ENCODE results near the gene LEUTX. TPM values are rescaled to one million over a fixed set of nuclear protein-coding genes. Genes with fewer than 3 reads are reported as not detected.

LEUTX gene, protein sequence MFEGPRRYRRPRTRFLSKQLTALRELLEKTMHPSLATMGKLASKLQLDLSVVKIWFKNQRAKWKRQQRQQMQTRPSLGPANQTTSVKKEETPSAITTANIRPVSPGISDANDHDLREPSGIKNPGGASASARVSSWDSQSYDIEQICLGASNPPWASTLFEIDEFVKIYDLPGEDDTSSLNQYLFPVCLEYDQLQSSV
- polyA plus RNA-seq, result not detected in 2 replicates

GRCh38 chr19:39778763-39779162, at the start of gene LEUTX:
LEUTX (plus strand) TSS chr19:39778854; CDS start chr19:39778921, 67 bp downstream.

DNA sequence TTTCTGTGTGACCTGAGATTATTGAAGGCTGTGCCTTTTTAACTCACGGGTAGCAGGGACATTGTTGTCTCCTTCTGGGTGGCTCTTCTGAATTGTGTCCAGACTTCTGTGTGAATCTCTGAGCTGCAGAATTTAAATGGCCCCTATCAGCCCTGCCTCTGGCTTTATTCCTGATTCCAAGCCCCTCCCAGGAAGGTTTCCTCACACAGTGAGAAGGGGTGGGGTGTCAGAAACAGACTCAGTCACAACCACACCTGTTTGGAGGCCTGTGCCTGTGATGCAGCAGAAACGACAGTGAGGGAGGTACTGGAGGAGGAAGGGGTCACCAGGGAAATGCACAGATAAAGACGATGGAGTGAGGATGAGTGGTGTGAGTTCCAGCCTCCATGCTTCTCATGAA, 40.8 kb upstream of the LEUTX start, which contains the start of gene CLC:
TSS of gene CLC (minus strand) at position 139 of the 400 bp plus-strand sequence. CDS start at position 62, 77 bp downstream.

GRCh38 chr19:39833464-39834286, 55.0 kb downstream of the LEUTX start, which contains the start of gene DYRK1B:
DYRK1B (minus strand) TSS chr19:39834162; CDS start chr19:39831867, 2,295 bp downstream.

Other genes starting within 250 kb of the LEUTX start
- 6.9 and 17.5 TPM in 2 replicates for gene EID2B, start 246.0 kb upstream of the LEUTX start, polyA plus RNA-seq
- 20.5 and 35.6 TPM in 2 replicates for gene EID2, start 238.7 kb upstream of the LEUTX start, polyA plus RNA-seq
- gene LGALS13, start 176.3 kb upstream of the LEUTX start, polyA plus RNA-seq, result 1.0 and 5.9 TPM in 2 replicates
- gene LGALS16, start 122.9 kb upstream of the LEUTX start, polyA plus RNA-seq, result not detected in 2 replicates
- not detected in 2 replicates for gene LGALS14, start 74.4 kb upstream of the LEUTX start, polyA plus RNA-seq
- gene CLC, start 40.8 kb upstream of the LEUTX start, polyA plus RNA-seq, result 0.56 TPM in 1 of 2 replicates, not detected in the other
- gene DYRK1B, start 55.3 kb downstream of the LEUTX start, polyA plus RNA-seq, result not detected in 2 replicates
- gene FBL, start 67.5 kb downstream of the LEUTX start, polyA plus RNA-seq, result 30.2 and 31.6 TPM in 2 replicates
- gene FCGBP, start 155.8 kb downstream of the LEUTX start, polyA plus RNA-seq, result 0.03 TPM in 1 of 2 replicates, not detected in the other
- 56.1 and 88.5 TPM in 2 replicates for gene PSMC4, start 192.3 kb downstream of the LEUTX start, polyA plus RNA-seq
- 2.0 and 3.6 TPM in 2 replicates for gene ZNF546, start 218.2 kb downstream of the LEUTX start, polyA plus RNA-seq

All from Purkinje cell (primary cell).